Effector memory CD8-positive, alpha-beta T cell (primary cell): ENCODE results near the gene SLC35D2.
"Not testable (repeated sequence)": the region's sequence is repeated elsewhere in the genome, so short reads cannot be mapped to it uniquely, and the experiment has no call there.

Experiments used
- ATAC-seq: fragments of 150-1000 bp; cut with Tn5 transposase; replicated peaks from 2 replicates; pipeline ENCODE4 v1.10.0; 2021; ENCODE audit warnings: mild to moderate bottlenecking, moderate library complexity
- DNase-seq, 3 experiments: peaks; one replicate each; pipeline ENCODE4 v3.0.0; 2021
- H3K27ac Mint-ChIP-seq, 2 donors: one replicate each; pipeline ENCODE4 v1.8.0; 2022; ENCODE audit warnings: mild to moderate bottlenecking in 2 of 2, mixed read lengths in 2 of 2, moderate library complexity in 2 of 2
- H3K27me3 Mint-ChIP-seq, 2 donors: one replicate each; pipeline ENCODE4 v1.8.0; 2022; ENCODE audit warnings: mixed read lengths in 2 of 2
- H3K36me3 Mint-ChIP-seq: one replicate; pipeline ENCODE4 v1.8.0; 2022; ENCODE audit warnings: mild to moderate bottlenecking, moderate library complexity, mixed read lengths; ENCODE audit not compliant: insufficient read depth
- H3K4me1 Mint-ChIP-seq, 2 donors: one replicate each; pipeline ENCODE4 v1.8.0; 2022; ENCODE audit warnings: low read depth in 2 of 2, mixed read lengths in 2 of 2
- H3K4me3 Mint-ChIP-seq, 2 donors: one replicate each; pipeline ENCODE4 v1.8.0; 2022; ENCODE audit warnings: mild to moderate bottlenecking in 2 of 2, mixed read lengths in 2 of 2, moderate library complexity in 2 of 2
- H3K9me3 Mint-ChIP-seq, 2 donors: one replicate each; pipeline ENCODE4 v1.8.0; 2022; ENCODE audit warnings: mixed read lengths in 2 of 2

SLC35D2 gene

DNA sequence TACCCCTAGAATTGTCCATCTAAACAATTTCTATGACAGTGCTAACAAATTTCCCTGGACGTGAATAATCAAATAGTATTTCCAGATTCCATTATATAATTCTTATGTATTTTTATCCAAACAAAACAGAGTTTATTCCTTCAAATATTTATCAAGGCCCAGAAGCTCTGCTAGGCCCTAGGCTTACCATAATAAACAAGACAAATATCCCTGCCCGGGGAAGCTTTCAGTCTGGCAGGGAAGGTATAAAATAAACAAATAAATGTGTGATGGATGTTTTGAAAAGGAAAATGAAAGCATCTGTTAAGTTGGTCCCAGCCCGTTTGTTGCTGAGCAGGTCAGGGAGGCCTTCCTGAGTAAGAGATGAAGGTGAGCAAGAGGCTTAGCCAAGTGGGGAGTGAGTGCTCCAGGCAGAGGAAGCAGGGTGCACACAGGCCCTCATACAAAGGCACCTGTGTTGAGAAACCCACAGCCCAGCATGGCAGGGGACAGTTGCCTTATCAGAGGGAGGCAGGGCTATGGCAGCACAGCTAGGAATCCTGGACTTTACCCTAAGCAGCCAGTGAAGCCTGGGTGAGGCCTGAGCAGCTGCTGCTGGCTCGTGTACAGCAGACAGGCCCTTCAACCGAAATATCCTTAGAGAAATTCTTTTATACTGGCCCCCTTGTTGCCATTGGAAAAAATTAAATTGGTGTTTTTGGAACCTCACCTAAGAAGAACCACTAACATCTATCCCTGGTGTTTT is 7.7 kb upstream of the SLC35D2 start:
- peaks cover 10% of the 10 kb centered on the region for H3K36me3 Mint-ChIP-seq
- H3K27me3 Mint-ChIP-seq, result no peaks in the 10 kb centered on the region
- H3K9me3 Mint-ChIP-seq, result no peaks in the 10 kb centered on the region
- H3K4me3 Mint-ChIP-seq, result peak overlapping the region; percentile 33 to 51
- DNase-seq (no peak), ATAC-seq (peak; percentile 37)
- peak overlapping the region; percentile 69 to 86 for H3K27ac Mint-ChIP-seq
- peaks cover 4 to 6% of the 10 kb centered on the region in 2 donors for H3K4me1 Mint-ChIP-seq

DNA sequence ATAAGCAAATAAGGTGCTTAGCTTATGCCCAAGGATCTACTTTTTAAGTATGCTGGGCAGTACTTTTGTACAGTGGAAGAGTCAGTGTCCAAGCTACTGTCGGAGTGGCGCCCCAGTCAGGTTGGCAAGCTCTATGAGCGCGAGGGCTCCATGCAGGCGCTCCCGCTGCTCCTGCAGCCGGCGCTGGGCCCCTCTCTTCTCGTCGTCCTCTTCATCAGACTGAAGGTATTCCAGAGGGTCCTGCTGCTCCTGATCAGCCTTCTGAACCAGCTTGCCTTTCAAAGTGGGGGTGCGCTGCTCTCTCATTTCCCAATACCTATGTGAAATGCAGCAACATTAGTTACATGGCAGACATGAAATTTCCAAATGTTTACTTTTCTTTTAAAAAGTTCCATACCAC is 4.6 kb upstream of the SLC35D2 start:
- Mint-ChIP-seq H3K9me3 (no peaks in the 10 kb centered on the region), H3K27ac (peak overlapping the region in 1 of 2 donors; percentile 46), H3K4me3 (no peak overlapping the region), H3K36me3 (peaks cover 10% of the 10 kb centered on the region), H3K4me1 (peaks cover 3 to 10% of the 10 kb centered on the region in 2 donors), H3K27me3 (no peaks in the 10 kb centered on the region)
- DNase-seq (no peak), ATAC-seq (no peak)

DNA sequence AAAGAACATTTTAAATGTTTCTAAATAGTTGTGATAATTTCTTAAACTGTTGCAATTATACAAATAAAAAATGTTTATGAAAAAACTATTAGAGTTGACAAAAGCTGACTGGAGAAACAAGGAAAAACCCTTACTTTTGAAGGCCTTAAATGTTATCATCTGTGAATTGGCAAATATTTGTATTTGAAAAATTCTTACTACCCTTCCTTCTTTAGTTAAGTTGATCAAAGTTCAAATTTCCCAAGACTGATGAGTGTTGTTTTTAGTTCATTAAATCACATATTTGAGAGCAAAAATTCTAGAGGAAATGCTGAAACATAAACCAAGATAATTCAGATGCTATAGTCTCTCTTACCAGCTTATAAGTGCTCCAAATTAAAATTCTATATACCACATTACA is 2.6 kb upstream of the SLC35D2 start:
- Mint-ChIP-seq H3K4me3 (no peak overlapping the region), H3K27me3 (no peaks in the 10 kb centered on the region), H3K27ac (no peak overlapping the region), H3K4me1 (peaks cover 15 to 23% of the 10 kb centered on the region in 2 donors), H3K9me3 (no peaks in the 10 kb centered on the region), H3K36me3 (peaks cover 8% of the 10 kb centered on the region)
- no peak for DNase-seq
- no peak for ATAC-seq

DNA sequence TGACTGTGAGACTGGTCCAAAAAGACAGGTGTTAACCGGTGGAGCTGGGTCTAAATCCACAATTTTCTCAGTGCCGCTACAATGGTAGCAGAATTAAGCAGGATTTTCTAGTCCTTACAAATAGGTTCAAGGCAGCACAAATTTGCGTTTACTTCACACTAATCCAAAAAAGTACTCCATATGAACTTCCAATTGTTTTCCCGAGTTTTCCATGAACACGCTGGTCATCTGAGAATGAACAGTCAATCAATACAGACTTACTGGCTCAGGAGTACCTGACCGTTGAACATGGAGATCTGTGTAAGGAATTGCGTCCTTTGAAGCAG is 709 bp downstream of the SLC35D2 start:
- peaks cover 3% of the 10 kb centered on the region for H3K36me3 Mint-ChIP-seq
- H3K4me1 Mint-ChIP-seq, result peaks cover 24 to 34% of the 10 kb centered on the region in 2 donors
- ATAC-seq (no peak), DNase-seq (no peak)
- H3K4me3 Mint-ChIP-seq, result peak overlapping the region; percentile 79 to 82
- H3K27me3 Mint-ChIP-seq, result no peaks in the 10 kb centered on the region
- peak overlapping the region; percentile 65 to 82 for H3K27ac Mint-ChIP-seq
- H3K9me3 Mint-ChIP-seq, result no peaks in the 10 kb centered on the region

DNA sequence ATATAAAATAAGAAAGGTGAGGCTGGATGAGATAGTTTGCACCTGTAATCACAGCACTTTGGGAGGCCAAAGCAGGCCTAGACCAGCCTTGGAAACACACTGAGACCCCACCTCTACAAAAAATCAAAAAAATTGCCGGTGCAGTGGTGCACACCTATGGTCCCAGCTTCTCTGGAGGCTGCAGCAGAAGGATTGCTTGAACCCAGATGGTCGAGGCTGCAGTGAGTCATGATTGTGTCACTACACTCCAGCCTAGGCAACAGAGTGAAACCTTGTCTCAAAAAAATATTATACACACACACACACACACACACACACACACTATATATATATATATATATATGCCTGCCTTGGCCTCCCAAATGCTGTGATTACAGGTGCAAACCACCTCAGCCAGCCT is 1.3 kb downstream of the SLC35D2 start:
- no peak for DNase-seq
- no peak for ATAC-seq
- no peaks in the 10 kb centered on the region for H3K9me3 Mint-ChIP-seq
- H3K27ac Mint-ChIP-seq, result peak overlapping the region; percentile 59 to 77
- H3K36me3 Mint-ChIP-seq, result peaks cover 3% of the 10 kb centered on the region
- peak overlapping the region; percentile 79 to 82 for H3K4me3 Mint-ChIP-seq
- H3K4me1 Mint-ChIP-seq, result peaks cover 30 to 39% of the 10 kb centered on the region in 2 donors
- no peaks in the 10 kb centered on the region for H3K27me3 Mint-ChIP-seq

DNA sequence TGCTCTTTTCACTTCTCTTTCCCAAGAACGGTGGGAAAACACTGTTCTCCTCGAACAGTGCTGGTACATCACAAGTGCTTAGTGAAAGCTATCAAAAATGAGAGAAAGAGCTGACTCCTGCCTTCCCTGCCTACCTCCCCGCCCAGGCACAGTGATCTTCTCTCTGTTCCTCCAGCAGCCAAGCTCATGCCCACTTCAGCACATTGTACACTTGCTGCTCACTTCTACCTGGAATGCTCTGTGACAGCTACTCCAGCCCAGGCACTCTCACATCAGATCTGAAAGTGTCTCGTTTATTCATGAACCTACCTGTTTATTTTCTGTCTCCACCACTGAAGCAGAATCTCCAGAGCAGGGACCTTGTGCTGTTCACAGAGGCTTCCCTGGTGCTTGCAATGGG is 1.8 kb downstream of the SLC35D2 start:
- DNase-seq, result no peak
- peak overlapping the region; percentile 59 to 77 for H3K27ac Mint-ChIP-seq
- no peaks in the 10 kb centered on the region for H3K9me3 Mint-ChIP-seq
- no peaks in the 10 kb centered on the region for H3K27me3 Mint-ChIP-seq
- peaks cover 31 to 39% of the 10 kb centered on the region in 2 donors for H3K4me1 Mint-ChIP-seq
- H3K4me3 Mint-ChIP-seq, result peak overlapping the region; percentile 34 to 42
- no peak for ATAC-seq
- H3K36me3 Mint-ChIP-seq, result peaks cover 3% of the 10 kb centered on the region

DNA sequence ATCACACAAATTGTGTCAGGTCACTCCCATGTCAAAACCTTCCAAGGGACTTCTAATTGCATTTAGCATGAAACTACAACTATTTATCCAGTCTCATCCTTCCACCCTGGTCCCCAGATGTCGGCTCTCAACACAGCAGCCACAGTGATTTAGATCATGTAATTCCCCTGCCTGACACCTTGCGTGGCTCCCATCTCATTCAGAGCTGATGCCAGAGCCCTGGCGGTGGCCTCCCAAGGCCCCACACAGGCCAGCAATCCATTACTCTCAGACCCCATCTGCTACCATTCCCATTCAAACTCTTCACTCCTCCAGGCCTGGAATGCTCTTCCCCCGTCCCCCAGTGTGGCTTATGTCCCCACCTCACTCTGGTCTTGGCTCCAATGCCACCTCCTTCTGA is 2.4 kb downstream of the SLC35D2 start:
- Mint-ChIP-seq H3K9me3 (no peaks in the 10 kb centered on the region), H3K4me1 (peaks cover 31 to 39% of the 10 kb centered on the region in 2 donors), H3K27me3 (no peaks in the 10 kb centered on the region), H3K4me3 (peak overlapping the region; percentile 34 to 42), H3K27ac (peak overlapping the region; percentile 59 to 77), H3K36me3 (peaks cover 3% of the 10 kb centered on the region)
- DNase-seq (no peak), ATAC-seq (no peak)

DNA sequence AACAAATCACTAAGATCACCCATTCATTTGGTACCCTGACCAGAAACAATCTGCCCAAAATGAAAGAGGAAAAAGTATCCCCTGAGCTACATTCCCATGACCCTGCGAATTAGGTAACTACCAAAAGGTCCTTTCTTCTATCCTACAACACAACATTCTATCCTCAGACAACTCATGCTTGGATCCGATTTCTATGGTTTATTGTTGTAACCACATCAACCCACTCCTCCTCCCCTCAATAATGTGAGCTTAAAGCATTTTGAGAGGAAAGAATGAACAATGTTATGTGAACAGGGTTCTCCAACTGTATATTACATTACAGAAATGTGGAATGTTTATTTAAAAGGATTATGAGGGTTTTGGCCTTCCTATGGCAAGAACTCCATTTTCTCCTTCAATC is 4.0 kb downstream of the SLC35D2 start:
- Mint-ChIP-seq H3K36me3 (peaks cover 9% of the 10 kb centered on the region), H3K4me1 (peaks cover 31 to 39% of the 10 kb centered on the region in 2 donors), H3K27ac (peak overlapping the region in 1 of 2 donors; percentile 8), H3K9me3 (no peaks in the 10 kb centered on the region), H3K4me3 (no peak overlapping the region), H3K27me3 (no peaks in the 10 kb centered on the region)
- no peak for ATAC-seq
- no peak for DNase-seq

DNA sequence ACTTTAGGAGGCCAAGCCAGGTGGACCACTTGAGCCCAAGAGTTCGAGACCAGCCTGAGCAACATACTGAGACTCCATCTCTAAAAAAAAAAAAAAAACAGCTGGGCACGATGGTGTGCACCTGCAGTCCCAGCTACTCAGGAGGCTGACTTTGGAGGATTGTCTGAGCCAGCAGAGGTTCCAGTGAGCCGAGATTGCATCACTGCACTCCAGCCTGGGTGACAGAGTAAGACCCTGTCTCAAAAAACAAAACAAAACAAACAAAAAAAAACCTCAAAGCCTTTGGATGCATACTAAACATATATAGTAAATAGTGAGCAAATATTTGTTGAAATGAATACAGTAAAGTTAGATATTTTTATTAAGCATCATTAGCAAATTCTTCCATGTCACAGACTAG is 5.3 kb downstream of the SLC35D2 start:
- H3K27me3 Mint-ChIP-seq, result no peaks in the 10 kb centered on the region
- peaks cover 9% of the 10 kb centered on the region for H3K36me3 Mint-ChIP-seq
- H3K4me3 Mint-ChIP-seq, result no peak overlapping the region
- DNase-seq (no peak), ATAC-seq (no peak)
- no peak overlapping the region for H3K27ac Mint-ChIP-seq
- H3K4me1 Mint-ChIP-seq, result peaks cover 31 to 36% of the 10 kb centered on the region in 2 donors
- no peaks in the 10 kb centered on the region for H3K9me3 Mint-ChIP-seq

DNA sequence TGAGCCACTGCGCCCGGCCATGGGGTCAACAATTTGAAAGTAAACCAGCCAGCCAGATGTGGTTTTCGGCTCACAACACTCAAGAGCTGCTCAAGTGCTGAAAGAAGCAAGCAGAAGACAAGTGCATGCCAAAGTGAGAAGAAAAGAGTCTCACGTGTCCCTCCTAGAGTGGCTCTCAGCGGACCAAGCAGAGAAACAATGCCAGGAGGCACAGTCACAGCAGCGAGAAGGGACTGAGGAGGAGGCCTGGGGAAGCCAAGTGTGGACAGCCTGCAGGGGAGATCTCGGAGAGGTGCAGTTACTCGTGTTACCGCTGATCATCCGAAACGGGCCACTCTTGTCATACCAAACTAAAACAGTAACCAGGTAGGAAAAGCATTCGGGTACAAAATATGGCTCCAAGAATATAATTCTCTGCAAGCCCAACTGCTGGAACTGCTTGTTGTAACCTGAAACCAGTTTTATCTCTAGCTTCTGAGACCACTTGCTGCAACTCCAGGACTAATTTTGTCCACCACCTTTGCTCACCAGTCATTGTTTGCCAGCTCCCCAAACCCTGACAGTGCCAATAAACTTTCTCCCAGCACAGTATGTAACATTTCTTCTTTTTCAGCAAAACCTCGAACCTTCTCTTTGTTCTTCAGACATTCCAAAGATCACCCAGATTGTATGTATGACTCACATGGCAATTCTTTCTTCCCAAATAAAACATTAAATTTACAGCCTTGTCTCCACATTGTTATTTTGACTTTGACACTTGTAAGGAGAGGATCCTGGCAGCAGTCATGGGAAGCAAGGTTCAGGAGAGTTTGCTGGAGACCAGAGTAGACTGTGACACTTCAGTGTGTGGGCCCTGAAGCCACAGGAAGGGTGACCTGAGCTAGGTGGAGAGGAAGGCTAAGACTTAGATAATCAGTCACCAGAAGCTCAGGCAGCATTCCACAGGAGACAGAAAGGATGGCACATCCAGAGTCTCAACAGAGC is 6.3 kb downstream of the SLC35D2 start:
- Mint-ChIP-seq H3K4me1 (peaks cover 25 to 30% of the 10 kb centered on the region in 2 donors), H3K27me3 (no peaks in the 10 kb centered on the region), H3K27ac (peak overlapping the region; percentile 20 to 23), H3K9me3 (no peaks in the 10 kb centered on the region), H3K4me3 (no peak overlapping the region), H3K36me3 (peaks cover 9% of the 10 kb centered on the region)
- ATAC-seq (no peak), DNase-seq (no peak)

DNA sequence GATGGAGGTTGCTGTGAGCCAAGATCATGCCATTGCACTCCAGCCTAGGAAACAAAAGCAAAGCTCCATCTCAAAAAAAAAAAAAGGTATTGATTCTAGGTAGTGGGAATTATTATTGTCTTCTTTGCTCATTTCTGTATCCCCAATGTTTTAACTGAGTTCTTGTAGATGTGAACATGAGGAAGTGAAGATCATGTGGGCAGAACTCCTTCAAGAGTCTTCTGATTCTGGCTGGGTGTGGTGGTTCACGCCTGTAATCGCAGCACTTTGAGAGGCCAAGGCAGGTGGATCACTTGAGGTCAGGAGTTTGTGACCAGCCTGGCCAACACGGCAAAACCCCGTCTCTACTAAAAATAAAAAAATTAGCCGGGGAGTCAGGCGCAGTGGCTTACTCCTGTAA is 8.0 kb downstream of the SLC35D2 start:
- not testable (repeated sequence) for H3K27ac Mint-ChIP-seq

DNA sequence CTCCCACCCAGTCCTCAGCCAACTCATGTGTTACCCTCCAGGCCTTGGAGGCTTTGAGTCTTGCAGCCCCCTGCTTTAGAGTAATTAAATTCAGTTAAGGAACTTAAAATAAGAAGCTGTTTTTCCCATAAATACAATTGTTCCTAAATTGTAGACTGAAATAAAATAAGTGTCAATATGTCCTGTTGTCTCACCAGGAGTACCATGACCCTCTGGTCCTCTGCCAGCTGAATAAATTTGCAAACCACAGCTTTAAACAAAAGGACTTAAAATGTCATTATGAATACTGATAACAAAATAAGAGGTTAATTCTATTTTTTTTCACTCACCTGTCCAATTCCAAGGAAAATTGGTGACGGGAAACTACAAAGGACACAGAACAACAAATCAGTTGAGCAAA is 15.6 kb downstream of the SLC35D2 start:
- ATAC-seq (no peak), DNase-seq (no peak)
- Mint-ChIP-seq H3K9me3 (no peaks in the 10 kb centered on the region), H3K4me1 (peaks cover 0 to 4% of the 10 kb centered on the region in 2 donors), H3K4me3 (no peak overlapping the region), H3K36me3 (peaks cover 19% of the 10 kb centered on the region), H3K27ac (no peak overlapping the region), H3K27me3 (no peaks in the 10 kb centered on the region)

More for the DNA sequence above, 8.0 kb downstream of the SLC35D2 start:
- H3K4me1 Mint-ChIP-seq, result peaks cover 12 to 17% of the 10 kb centered on the region in 2 donors
- H3K36me3 Mint-ChIP-seq, H3K4me3 Mint-ChIP-seq, H3K27me3 Mint-ChIP-seq, H3K9me3 Mint-ChIP-seq, ATAC-seq, DNase-seq: not testable (repeated sequence)

DNA sequence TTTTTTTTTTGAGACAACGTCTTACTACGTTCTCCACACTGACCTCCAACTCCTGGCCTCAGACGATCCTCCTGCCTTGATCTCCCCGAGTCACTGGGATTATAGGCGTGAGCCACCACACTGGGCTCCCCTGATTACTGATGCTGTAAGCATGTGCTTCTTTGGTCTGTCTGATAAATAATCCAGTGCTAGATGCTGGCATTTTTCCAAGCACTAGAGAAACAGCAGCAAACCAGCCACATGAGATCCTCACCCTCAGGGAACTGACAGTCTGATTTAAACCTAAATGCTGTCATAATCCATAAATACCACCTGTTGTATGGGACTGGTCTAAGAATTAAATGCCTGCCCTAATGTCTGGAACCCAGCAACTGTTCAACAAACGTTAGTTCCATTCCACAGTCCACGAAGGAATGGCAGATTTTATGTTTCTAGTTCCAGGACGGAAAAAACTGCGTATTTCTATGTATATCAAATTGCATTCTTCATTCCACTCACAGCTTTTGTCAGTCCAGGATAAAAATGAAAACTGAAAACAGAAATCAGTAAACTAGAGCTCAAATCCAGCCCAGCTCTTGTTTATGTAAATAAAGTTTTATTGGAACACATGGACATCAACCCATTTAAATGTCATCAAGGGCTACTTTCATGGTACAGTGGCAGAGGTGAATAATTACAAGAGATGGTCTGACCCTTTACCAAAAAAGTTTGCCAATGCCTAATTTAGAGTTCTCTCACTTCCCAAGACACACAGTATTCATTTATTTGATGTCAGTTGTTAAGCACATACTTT is 20.1 kb downstream of the SLC35D2 start:
- no peak overlapping the region for H3K4me3 Mint-ChIP-seq
- DNase-seq, result no peak
- H3K4me1 Mint-ChIP-seq, result no peaks in the 10 kb centered on the region
- H3K9me3 Mint-ChIP-seq, result no peaks in the 10 kb centered on the region
- ATAC-seq, result no peak
- H3K27ac Mint-ChIP-seq, result no peak overlapping the region
- peaks cover 42% of the 10 kb centered on the region for H3K36me3 Mint-ChIP-seq
- no peaks in the 10 kb centered on the region for H3K27me3 Mint-ChIP-seq
